DMS 273 (cell line): ENCODE measurements around the gene TRABD2A.

ENCODE experiments used
- DNase-seq: peaks from one replicate; lab custom pipeline; 2025; ENCODE audit not compliant: unreplicated experiment; lab: John Stamatoyannopoulos, UW

The TRABD2A gene

DNA sequence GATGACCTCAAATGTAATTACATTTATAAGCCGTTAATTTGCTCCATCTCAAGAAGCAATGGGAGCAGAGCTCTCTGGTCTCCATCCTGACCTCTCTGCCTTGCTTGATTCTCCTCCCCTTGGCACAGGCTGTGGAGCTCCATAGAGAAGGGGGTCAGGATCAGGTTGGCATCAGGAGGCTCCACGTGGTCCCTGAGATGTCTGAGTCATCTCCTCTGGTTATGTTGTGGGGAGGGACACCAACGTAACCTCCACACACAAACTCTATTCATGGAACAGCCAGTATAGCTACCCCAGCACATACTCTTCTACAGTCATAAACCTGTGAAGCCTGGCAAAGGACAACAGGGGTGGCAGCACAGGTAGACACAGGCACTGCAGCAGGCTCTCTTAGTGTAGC, 29.0 kb downstream of the TRABD2A start:
- DNase-seq: no peak

DNA sequence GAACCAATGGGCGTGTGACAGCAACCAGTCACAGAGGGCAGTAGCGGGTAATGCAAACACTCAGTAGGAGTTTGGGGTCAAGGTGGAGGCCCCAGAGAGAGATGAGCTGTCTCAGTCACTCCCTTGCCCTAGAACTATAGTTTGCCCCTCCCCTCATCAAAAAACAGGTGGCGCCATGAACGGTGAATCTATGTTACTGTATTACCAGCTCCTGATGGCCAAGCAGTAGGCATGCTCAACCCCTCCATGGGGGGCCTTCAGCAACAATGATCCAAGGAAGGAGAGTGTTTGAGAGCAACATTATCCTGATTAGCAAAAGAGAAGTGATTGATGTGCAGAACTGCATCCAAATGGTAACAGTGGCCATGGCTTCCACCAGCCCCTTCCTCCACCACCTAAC, 30.4 kb downstream of the TRABD2A start:
- peak; percentile 24 for DNase-seq

DNA sequence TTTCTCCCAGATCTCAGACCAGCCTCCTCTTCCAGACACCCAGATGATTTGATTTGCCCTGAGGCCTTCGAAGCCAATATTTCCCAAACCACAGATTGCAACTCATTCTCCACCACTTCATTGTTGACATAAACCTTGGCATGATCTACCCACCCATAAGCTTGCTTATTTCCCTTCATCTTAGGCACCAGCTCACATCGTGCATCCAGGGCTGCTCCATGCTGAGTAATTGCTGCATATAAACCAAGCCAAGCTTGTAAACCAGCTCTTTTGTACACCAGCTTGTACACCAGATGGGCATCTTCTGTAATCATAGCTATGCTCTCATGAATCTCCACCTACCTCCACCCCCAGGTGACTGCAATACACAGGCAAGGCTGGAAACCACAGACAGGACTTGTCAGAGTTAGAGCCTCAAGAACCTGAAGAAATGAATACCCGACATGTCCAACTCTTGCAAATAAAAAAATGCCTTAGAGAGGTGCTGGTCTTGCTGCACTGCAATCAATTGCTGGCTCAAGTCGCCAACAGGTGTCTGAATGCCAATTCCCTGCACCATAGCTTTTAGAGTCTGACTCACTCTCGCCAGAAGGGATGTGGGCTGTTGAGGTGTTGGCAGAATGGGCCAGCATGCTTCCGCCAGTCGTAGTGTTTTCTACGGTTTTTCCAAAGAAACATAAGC, 31.5 kb downstream of the TRABD2A start:
- DNase-seq: peak; percentile 97

DNA sequence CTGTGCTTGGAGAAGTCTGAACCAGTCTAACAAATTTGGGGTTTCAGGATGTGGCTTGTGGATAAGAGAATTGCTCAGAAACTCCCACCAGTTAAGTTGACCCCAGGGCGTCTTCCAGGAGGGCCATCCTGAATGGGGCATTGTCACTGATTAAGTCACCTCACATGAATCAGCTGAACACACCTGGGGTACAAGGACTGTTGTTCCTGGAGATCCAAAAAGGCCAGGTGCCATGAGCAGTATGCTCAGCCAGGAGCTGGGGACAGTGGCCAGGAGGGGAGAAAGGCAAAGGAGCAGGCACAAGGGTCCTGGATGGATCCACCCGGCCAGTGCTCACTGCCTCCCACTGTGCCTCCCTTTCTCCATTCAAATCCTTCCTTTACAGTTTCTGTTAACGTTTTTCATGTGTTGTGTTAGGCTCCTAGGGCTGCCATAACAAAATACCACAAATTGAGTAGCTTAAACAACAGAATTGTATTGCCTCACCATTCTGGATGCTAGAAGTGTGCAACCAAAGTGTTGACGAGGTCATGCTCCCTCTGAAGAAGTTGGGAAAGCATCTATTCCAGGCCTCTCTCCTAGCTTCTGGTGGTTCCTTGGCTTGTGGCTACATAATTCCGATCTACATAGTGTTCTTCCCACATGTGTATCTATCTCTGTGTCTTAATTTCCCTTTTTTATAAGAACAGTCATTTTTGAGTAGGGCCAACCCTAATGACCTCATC, 33.4 kb downstream of the TRABD2A start:
- DNase-seq: no peak

DNA sequence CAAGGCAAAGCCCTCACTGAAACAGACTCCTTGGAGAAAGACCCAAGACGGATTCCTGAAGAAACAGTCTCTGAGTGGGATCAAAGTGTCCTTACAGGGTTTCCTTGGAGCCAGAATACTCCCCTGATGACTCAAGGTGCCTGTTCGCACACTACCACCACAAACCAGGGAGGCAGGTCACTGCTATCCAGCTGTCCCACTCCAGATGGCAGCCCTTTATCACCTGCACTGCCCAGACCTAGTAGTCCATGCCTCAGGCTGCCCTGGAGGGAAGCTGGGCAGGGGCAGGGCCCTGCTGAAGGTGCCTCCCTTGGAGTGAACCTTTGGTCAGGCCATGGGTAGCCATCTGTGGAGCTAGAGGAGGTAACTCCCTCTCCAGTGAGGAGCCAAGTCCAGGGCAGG, 34.1 kb downstream of the TRABD2A start:
- peak; percentile 24 for DNase-seq

DNA sequence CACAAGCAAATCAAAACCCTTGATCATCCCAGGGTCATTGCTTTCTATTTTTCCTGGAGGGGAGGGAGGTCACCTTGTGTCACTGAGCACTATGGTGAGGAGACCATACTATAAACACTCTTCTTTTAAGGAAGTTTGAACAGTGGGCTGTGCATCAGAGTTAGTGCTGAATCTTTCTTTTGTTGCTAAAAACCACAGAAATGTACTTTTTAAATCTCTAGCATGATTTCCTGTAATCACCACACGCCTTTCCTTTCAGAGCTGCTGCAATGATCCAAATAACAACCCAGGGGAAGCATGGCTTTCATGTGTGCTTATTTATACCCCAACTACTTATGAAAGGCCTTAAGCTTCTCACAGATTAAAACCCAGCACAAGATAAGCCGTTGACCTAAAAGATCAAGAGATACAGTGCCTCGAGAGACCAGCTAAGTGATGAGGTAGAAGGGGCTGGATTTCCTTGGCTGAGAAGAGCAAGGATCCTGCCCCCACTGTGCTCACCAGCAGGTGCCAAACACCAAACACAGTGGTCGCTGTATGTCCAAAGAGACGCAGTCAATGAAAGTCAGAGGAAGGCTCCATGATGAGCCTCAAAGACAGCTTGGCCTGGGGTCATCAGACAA, 34.7 kb downstream of the TRABD2A start:
- no peak for DNase-seq

DNA sequence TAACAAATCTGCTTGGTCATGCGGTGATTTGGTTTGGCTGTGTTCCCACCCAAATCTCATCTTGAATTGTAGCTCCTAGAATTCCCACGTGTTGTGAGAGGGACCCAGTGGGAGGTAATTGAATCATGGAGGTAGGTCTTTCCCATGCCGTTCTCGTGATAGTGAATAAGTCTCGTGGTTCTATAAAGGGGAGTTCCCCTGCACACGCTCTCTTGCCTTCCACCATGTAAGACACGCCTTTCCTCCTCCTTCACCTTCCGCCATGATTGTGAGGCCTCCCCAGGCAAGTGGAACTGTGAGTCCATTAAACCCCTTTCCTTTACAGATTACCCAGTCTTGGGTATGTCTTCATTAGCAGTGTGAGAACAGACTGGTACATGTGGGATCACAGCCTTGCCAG, 36.7 kb downstream of the TRABD2A start:
- no peak for DNase-seq

DNA sequence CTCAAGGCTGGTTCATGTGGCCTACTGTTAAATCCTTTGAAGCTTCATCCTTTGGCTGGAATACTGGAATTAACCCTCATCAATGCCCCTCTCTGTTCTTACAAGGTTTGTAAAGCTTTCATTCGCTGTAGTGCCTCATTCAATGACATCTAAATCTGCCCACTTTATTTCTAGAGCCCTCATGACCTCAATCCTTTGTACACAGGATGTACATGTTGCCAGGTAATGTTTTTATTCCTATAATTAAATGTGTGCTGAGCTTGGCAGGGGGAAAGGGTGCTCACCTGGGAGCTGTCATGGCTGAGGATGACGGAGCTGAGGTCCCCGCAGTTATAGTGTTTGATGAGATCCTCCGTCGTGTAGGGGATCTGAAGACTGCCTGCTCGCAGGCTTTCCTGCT, 39.3 kb downstream of the TRABD2A start:
- DNase-seq: no peak

DNA sequence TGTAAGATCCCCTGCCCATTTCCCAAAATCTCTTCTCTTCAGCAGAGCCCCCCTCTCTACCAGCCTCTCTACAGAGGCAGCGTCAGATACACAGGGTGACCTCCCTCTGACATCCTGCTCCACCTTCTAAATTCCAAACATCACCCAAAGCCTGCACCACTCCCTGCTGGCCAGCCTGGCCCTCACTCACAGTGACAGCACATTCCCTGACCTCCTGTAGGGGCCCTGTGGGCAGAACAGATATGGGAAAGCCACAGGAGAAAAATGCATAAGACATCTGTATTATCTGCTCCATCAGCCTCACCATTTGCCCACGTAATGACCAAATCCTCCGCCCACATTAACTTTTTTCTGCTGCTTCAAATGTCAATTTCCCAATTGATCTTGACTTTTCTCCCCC, 40.6 kb downstream of the TRABD2A start:
- no peak for DNase-seq

DNA sequence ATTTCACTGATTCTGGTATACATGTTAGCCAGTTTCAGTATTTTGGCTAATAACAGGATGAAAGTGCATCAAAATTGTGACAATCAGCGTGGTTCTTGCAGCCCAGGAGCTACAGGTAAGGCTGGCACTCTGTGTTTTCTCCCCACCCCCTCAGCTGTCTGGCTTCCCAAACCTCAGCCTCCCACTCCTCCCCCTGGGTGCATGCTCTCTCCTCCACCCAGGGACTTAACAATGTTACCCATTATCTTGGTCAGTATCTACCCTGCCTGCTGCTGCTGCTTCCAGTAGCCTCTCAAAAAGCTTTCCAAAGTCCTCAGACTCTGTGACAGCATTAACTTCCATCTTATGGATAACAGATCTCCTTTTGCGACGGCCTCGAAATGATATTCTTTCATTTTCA, 41.0 kb downstream of the TRABD2A start:
- DNase-seq: no peak

DNA sequence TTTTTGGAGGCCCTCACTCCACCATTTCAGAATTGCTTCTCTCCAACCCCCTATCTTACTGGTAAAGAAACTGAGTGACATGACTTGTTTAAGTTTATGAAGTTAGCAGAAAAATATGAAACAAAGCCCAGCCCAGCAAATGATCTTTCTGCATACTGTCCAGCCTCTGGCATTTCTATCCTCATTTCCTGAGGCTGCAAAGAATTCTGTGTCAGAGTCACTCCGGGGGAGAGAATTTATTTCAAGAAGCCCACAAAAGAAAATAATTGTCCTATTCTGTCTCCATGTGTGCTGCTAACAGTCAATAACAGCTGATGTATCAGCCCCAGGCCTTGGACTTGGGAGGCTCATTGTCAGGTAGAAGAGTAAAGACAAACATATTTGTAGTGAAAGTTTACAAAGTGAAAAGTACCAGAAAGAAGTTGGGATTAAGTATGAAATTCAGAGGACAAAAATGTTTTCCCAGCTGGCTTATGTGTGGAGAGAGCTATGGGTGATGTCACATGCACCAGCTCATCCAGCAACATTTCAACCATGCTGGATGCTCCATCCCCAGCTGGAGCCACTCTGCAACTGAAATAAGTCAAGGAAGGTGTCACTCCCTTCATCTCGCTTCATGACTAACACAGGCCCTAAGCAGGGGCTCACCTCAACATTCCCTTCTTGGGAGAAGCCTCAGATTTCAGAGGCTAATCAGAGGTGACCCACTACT, 42.3 kb downstream of the TRABD2A start:
- no peak for DNase-seq

DNA sequence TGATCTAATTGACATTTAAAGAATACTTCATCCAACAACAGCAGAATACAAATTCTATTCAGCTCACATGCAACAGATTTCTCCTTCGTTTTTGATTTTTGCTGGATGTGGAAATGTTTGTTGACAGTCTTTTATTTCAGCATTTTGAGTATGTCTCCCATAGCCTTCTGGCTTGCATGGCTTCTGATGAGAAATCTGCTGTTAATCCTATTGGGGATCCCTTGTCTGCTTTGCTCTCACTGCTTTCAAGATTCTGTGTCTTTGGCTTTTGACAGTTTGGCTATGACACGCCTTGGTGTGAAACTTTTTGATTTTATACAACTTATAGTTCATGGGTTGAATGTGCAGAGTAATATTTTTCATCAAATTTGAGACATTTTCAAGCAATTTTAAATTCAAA, 44.7 kb downstream of the TRABD2A start:
- DNase-seq: no peak

DNA sequence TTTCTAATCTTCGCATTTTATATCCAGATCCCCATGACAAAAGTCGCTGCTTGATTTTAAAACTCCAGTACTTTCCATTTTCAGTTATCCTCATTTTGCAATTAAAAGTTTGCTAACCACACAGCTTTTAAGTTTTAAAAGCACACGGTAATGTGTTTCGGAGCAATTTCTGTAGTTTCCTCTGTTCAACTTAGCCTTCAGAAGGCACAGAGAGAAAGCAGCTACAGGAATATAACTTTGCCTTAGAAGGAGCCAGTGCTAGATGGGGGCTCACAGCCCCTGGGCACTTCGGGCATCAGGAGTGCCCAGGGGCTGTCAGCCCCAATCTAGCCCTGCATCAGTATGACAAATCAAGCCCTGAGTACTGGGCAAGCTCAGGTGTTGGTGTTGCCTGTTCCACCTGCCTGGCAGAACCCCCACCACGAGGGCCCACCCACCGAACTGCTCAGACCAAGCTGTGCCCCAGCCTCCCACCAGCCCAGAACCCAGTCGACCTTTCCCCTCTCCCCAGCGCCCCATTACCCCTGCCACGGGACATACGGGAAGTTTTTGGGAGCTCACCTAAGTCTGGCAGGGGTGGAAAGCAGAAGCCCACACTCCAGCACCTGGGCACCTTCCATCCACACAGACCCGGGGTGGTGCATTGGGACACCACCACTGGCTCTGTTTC, 47.3 kb downstream of the TRABD2A start:
- no peak for DNase-seq

DNA sequence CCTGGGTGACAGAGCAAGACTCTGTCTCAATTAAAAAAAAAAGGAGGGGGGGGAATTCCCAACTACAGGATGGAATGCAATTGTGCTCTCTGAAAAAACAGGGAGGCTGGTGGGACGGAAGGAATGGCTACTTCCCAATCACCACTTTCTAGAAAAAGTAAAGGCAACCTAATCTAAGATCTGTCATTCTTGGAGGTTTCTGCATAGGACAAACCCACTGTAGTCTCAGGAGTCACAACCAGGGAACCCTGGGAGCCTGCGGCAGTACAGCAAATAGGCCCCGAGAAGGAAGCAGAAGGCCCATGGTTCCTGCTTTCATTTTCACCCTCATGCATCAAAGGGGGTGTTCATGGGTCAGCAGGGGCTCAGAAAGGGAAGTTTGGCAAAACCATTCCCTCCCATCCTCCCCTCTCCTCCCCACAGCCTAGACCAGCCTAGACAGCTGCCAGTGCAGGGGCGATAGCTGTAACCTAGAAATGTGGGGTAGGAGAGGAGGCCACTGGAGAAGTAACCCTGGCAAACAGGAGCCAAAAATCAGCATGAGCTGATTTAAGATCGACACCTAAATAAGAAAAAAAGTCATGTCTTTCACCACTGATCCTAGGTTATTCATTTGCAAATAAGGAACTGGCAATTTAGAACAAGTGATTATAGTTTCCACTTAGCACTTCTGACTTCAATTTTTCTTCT, 48.0 kb downstream of the TRABD2A start:
- no peak for DNase-seq

DNA sequence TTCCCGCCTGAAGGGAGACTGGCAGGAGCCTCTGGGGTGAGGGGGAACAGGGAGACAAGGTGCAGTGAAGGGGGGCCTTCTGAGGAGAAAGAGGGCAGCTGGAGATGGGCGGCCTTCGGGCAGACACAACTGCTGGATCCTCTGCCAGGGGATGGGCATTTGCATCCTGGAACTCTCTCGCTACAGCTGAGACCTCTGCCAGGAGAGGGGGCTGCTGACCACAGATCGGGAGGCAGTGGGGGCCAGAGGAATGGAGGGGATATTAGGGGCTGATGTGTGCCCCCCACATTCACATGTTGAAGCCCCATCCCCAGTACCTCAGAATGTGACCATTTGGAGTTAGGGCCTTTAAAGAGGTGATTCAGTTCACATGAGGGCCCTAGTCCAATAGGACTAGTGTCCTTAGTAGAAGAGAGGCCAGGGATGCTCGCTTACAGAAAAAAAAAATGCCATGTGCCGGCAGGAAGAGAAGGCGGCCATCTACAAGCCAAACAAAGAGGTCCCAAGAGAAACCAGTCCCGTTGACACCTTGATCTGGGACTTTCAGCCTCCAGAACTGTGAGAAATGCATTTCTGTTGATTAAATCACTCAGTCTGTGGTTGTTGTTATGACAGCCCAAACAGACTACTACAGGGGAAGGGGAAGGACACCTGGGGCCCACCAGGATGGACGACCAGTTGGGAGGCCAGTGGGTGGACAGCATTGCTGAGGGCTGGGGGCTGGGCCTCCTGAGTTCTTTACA, 50.0 kb downstream of the TRABD2A start:
- DNase-seq: no peak

DNA sequence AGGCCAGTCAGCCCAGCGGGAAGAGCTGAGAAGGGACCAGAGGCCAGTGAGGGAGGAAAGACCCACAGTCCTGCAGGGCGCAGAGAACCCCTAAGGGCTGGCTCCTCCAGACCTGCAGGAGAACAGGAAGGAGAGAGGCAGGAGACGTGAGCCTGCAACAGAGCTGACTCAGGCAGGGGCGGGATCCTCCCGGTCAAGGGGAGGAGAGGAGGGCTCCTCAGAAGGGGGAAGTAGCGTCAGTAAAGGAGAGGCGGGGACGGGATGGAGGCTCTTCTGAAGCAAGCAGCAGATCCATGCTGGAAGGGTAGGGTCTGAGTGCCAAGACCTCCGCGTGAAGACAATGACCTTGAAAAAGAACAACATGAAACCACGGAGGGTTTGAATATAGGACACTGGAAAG, 50.8 kb downstream of the TRABD2A start:
- DNase-seq: no peak

DNA sequence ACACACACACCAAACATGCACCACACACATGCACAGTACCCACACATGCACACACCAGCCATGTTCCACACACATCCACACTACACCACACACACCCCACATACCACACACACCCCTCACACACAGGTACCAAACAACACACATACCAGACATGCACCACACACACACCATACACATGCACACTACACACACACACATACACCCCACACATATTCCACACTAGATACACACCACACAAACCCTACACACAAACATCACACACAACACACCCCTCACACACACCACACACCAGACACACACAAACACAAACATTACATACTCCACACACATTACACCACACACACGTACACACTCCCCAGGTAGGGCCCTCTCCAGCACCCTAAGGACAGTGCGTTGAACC, 51.2 kb downstream of the TRABD2A start:
- DNase-seq: no peak

DNA sequence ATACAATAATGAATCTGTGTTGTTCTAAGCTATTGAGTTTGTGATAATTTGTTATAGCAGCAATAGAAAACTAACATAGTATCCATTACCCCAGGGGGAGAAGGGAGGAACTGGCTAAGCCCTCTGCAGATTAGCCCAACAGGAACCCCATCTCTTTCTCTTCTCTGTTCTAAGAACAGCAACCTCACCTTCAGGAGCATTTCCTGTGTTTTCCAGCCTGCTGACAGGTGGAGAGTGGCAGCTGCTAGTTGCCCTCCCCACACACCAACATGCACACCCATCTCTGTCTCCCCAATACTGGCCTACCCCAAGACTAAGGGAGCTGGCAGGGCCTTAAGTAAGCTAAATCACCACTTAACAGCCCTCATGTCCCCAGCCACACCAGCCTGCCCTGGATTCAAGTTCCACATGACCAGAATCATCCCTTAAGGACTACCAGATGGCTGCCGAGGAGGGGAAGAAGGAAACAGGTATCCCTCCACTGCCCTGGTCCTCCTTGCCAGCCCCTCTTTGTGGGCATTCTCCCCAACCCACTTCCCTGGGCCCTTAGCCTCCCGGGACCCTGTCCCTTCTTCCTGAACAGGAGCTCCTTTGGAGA, 52.8 kb downstream of the TRABD2A start:
- DNase-seq: no peak

DNA sequence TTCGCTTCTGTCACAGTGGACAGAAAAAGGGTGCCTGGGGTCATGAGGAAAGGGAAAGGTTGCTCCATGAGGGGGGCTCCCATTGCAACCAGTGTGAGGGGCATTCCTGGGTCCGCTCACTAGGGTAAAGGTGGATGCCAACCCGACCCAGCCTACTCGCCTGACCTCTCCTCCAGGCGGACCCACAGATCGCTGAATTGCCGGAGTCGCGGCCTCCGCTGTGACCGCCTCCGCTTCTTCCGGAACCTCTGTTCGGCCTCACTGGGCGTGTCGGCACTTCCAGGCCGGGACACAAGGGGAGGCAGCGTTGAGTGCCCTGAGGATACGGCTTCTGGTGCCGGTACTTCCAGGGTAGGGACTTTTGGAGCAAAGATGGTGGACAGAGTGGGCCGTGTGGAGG, 57.1 kb downstream of the TRABD2A start:
- no peak for DNase-seq

DNA sequence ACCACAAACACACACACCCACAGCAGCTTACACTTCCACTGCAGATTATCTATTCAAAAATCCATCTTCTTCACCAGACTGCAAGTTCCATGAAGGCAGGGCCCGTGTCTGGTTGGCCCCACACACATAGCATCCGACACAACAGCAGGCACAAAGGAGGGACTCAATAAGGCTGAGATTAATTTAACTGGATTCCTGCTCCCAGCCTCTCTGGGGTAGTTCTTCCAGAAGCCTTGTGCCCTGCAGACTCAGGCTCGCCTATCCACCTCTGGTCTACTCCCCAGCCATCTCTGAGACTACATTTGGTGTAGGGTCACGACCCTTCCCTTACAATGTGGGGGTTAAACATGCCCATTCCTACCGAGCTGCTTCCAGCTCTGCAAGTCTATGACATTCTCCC, 57.7 kb downstream of the TRABD2A start:
- no peak for DNase-seq
